ENCODE measurements around the gene ASPN.

- TF ChIP-seq CTCF (conservative IDR thresholded peaks at IDR 0.05; ENCODE audit: low read depth, low read length) (no peak), EZH2 (IDR thresholded peaks at IDR 0.05; ENCODE audit: borderline replicate concordance, low read depth, low read length, poor library complexity, severe bottlenecking) (no peak)
These were observed 45.7 kb upstream of the ASPN start for GRCh38 chr9:92527832-92528521.

Measured in A673 (cell line).